Measurements from ENCODE around the gene GRIK2. TPM values are rescaled to one million over a fixed set of nuclear protein-coding genes. Genes with fewer than 3 reads are reported as not detected.

Gene GRIK2
- total RNA-seq, 2 experiments from 2014 or later: not detected

- no peaks in the 10 kb centered on the region for H3K27me3 Mint-ChIP-seq
- no peak overlapping the region for H3K4me3 Mint-ChIP-seq
- DNase-seq: no peak
- H3K4me1 Mint-ChIP-seq (ENCODE audit: low read depth): no peaks in the 10 kb centered on the region
- H3K9me3 Mint-ChIP-seq: peaks cover 2% of the 10 kb centered on the region
- no peak overlapping the region for H3K27ac Mint-ChIP-seq
- no peak for ATAC-seq
- no peak for TF ChIP-seq CTCF (IDR thresholded peaks at IDR 0.05)
- CTCF ChIA-PET: no interaction called here
- POLR2A ChIA-PET: no interaction called here
- intact Hi-C loops (cut with micrococcal nuclease): no loop called here
- H3K36me3 Mint-ChIP-seq (ENCODE audit: low read depth): no peaks in the 10 kb centered on the region
These were observed 124.1 kb downstream of the GRIK2 start for GRCh38 chr6:101517632-101518031.

DNA sequence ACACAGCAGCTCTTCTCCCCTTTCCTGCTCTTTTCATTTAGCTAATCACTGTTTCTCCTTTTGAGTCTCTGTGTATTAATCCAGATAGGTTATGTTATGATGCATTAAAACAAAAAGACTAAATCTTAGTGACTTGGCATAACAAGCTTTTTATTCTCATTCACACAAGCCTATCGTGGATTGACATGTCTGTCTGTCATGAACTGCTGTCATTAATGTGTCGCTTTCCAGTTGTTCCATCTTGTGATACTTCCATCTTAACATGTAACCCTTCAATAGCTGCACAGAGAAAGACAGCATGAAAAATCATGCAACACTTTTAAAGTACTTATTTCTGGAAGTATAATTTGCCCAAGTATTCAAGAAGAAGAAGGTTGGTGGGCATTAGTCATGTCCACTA lies 128.7 kb downstream of the GRIK2 start:
- ChIA-PET CTCF (no interaction called here), POLR2A (no interaction called here)
- Mint-ChIP-seq H3K9me3 (peaks cover 7% of the 10 kb centered on the region), H3K4me3 (no peak overlapping the region), H3K4me1 (ENCODE audit: low read depth) (no peaks in the 10 kb centered on the region), H3K27ac (no peak overlapping the region), H3K36me3 (ENCODE audit: low read depth) (no peaks in the 10 kb centered on the region), H3K27me3 (no peaks in the 10 kb centered on the region)
- TF ChIP-seq CTCF (IDR thresholded peaks at IDR 0.05): no peak
- no peak for ATAC-seq
- DNase-seq: no peak
- intact Hi-C loops (cut with micrococcal nuclease): no loop called here

GRCh38 chr6:101527467-101527866 lies 134.0 kb downstream of the GRIK2 start:
- Mint-ChIP-seq H3K4me1 (ENCODE audit: low read depth) (no peaks in the 10 kb centered on the region), H3K9me3 (peaks cover 9% of the 10 kb centered on the region), H3K27me3 (no peaks in the 10 kb centered on the region), H3K36me3 (ENCODE audit: low read depth) (no peaks in the 10 kb centered on the region), H3K27ac (no peak overlapping the region), H3K4me3 (no peak overlapping the region)
- intact Hi-C loops (cut with micrococcal nuclease): no loop called here
- ChIA-PET CTCF (no interaction called here), POLR2A (no interaction called here)
- no peak for ATAC-seq
- TF ChIP-seq CTCF (IDR thresholded peaks at IDR 0.05): no peak
- DNase-seq: no peak

- Mint-ChIP-seq H3K4me1 (ENCODE audit: low read depth) (no peaks in the 10 kb centered on the region), H3K27me3 (no peaks in the 10 kb centered on the region), H3K4me3 (no peak overlapping the region), H3K9me3 (peaks cover 5% of the 10 kb centered on the region), H3K36me3 (ENCODE audit: low read depth) (no peaks in the 10 kb centered on the region), H3K27ac (no peak overlapping the region)
- no peak for TF ChIP-seq CTCF (IDR thresholded peaks at IDR 0.05)
- POLR2A ChIA-PET: no interaction called here
- no peak for ATAC-seq
- no peak for DNase-seq
- CTCF ChIA-PET: no interaction called here
- intact Hi-C loops (cut with micrococcal nuclease): no loop called here
These were observed 135.3 kb downstream of the GRIK2 start for GRCh38 chr6:101528801-101529200.

GRCh38 chr6:101531538-101531937 lies 138.0 kb downstream of the GRIK2 start:
- ATAC-seq (no peak), DNase-seq (no peak)
- intact Hi-C loops (cut with micrococcal nuclease): no loop called here
- Mint-ChIP-seq H3K4me3 (no peak overlapping the region), H3K27me3 (no peaks in the 10 kb centered on the region), H3K4me1 (ENCODE audit: low read depth) (no peaks in the 10 kb centered on the region), H3K9me3 (peaks cover 2% of the 10 kb centered on the region), H3K27ac (no peak overlapping the region), H3K36me3 (ENCODE audit: low read depth) (no peaks in the 10 kb centered on the region)
- TF ChIP-seq CTCF (IDR thresholded peaks at IDR 0.05): no peak
- CTCF ChIA-PET: no interaction called here
- POLR2A ChIA-PET: no interaction called here
